GM21529 (cell line): ENCODE results near the gene CAB39.
A peak's percentile ranks its signal among the peaks of the same experiment; 100 is the strongest.

Experiments
- ATAC-seq: cut with Tn5 transposase; IDR thresholded peaks from one replicate; pipeline ENCODE4 v1.9.1; 2021; ENCODE audit not compliant: unreplicated experiment

Gene CAB39

DNA sequence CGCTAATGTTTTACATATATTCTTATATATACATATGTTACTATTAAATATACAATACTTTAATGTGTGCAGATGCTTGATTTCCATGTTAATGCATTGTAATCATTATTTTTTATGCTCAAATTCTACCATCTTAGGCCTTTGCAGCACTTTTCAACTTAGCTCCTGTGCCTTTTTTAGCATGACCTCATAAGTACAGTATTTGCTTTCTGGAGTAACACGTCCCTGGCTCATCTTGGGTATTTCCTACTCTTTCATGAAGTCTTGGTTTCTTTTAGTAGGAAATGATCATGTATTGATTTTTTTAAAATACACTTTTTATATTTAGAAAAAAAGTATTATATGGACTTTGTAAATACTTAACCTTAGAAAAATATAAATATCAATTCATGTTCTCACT is 36.5 kb downstream of the CAB39 start:
- no peak for ATAC-seq

DNA sequence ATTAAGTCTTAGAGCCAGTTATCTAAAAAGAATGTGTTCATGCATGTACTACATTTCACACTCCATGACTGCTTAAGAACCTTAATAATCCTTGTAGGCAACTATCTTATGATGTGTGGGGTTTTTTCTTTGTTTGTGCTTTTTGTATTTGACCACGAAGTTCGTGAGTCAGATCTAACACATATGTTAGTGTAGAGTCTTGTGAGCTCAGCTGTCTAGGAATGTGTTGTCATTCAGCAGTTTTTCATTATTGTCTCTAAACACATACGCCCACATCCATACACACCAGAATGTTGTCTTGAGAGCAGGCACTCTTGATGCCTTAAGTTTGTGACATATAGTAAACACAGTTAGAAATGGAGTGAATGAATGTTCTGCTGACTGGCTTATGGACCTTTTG is 38.4 kb downstream of the CAB39 start:
- ATAC-seq = no peak

DNA sequence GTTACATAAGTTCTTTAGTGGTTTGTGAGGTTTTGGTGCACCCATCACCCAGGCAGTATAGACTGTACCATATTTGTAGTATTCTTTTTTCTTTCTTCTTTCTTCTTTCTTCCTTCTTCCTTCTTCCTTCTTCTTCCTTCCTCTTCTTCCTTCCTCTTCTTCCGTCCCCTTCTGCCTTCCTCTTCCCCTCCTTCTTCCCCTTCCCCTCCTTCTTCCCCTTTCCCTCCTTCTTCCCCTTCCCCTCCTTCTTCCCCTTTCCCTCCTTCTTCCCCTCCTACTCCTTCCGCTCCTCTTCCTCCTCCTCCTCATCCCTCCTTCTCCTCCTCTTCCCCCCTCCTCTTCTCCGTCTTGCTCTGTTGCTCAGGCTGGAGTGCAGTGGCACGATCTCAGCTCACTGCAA is 41.6 kb downstream of the CAB39 start:
- ATAC-seq = no peak

DNA sequence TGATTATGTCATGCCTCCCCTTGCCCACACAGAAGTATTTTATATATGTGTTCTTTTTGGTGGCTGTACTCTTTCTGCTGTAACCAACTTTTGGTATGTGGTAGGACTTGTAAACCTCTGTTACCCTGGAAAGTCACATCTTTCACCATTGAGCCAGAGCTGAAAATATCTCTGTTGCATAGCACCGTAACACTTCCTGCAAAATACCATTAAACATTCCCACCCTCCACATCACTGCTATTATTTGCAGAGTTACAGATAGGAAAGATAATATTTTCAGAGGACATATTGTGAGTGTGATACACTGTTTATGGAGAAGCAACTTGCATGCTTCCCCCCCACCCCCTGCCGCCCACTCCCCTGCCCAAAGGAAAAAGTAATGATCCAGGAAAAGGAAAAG is 44.8 kb downstream of the CAB39 start:
- no peak for ATAC-seq

DNA sequence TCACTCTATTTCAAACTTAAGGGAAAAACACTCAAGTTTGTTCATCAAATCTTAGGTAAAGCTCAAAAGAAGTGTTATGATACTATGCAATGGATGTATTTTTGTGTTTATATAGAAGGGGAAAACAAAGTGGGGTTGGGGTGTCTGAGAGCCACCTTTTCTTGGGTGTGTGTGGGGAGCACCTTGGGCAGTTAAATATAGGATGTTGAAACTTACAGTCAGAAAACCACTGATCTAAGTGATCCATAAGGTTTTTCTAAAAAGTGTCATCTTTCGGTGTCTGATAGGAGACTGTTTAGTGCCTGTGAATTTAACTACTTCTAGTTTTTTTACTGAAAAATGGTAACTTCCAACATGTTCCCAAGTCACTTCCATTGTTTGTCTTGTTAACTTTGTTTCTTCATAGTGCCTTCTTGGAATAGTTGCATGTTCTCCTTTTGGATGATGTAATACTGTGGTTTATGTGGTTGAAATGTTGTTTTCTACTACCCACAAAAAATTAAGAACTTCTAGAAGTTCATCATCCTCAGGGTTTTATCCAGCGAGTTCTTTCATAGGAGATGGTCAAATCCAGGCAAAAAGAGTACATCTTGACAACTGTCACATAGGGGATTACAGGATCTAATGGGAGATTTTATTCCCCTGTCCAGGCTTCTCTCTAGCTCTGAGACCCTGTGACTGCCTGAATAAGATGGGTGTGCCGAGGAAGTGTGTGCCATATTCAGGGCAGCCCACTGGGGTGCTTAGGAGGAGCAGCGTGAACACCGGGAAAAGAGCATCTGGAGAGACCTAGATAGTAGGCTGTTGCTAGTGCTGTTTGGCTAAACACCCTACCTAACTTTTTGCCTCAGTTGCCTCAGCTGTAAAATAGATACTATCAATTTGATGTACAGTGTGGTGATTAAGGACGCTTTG is 46.2 kb downstream of the CAB39 start:
- ATAC-seq = no peak

DNA sequence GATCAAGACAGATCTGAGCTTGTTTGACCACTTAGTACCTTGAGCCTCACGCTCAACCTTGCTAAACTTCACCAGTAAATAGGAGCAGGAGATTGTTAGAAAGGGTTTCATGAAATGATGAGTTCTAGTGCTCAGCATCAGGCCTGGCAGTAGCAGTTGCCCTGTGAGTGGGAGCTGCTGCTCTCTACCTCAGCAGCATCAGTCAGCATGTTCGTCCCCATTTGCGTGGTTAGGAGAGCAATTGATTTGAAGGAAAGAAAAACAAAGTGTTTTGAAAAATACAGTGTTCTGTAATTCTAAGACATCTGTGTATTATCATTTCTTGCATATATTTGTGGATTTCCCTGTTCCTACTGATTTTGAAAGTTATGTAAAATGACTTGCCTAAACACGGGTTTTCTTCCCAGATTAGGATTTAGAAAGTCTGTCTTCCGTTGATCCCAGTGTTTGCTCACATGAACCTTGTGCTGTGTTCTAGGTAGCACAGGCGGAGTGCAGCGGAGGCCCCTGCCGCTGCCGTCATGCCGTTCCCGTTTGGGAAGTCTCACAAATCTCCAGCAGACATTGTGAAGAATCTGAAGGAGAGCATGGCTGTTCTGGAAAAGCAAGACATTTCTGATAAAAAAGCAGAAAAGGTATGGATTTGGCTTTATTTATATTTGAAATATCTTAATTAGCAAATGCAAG is 47.0 kb downstream of the CAB39 start:
- no peak for ATAC-seq

DNA sequence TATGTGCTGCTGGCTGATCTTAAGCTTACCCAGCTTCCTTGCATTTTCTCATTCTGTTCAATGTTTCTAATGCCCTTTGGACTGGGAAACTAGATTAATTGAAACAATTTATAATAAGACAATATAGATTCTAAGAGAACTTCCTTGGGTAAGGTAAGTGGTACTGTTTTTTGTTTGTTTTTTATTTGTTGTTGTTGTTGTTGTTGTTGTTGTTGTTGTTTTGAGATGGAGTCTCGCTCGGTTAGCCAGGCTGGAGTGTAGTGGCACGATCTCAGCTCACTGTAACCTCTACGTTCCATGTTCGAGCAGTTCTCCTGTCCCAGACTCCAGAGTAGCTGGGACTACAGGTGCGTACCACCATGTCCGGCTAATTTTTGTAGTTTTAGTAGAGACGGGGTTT is 49.1 kb downstream of the CAB39 start:
- no peak for ATAC-seq

DNA sequence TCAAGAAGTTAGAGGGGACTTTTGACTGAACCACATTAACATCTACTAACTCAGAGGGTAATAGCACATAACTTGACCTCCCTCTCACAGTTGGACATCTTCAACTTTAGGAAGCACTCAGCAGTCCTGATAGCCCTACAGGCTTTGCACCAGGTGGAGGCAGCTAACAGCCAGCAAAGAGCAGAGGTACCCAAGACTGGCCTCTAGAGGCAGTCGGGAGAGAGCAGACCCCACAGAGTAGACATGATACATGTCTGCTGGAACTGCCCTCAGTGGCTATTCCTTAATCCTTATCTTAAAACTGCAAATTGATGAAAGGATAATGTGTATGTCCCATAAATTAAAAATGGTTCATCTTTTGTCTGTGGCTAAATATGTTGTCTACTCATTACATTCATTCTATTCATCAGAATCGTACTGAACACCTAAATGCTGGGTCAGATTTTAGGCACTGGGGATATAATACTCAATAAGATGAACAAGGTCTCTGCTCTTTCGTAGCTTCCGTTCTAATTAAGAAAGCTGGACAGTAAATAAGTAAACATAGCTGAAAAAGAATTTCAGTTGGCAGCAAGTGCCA is 49.8 kb downstream of the CAB39 start:
- peak; percentile 72 for ATAC-seq

DNA sequence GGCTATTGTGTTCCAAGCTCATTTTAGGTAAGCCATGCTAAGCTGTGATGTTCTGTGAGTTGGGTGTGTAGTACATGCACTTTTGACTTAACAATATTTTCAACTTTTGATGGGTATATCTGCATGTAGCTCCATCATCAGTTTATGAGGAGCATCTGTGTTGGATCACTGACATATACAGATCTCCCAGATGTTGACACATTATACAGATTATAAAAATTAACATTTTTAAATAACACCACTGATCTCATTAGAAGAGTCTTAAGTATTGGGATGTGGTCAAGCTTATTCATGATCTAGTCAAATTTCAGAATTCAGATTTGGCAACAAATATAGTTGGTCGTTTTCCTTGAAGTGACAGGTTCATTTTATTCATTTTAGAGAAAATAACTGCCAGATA is 51.7 kb downstream of the CAB39 start:
- no peak for ATAC-seq

DNA sequence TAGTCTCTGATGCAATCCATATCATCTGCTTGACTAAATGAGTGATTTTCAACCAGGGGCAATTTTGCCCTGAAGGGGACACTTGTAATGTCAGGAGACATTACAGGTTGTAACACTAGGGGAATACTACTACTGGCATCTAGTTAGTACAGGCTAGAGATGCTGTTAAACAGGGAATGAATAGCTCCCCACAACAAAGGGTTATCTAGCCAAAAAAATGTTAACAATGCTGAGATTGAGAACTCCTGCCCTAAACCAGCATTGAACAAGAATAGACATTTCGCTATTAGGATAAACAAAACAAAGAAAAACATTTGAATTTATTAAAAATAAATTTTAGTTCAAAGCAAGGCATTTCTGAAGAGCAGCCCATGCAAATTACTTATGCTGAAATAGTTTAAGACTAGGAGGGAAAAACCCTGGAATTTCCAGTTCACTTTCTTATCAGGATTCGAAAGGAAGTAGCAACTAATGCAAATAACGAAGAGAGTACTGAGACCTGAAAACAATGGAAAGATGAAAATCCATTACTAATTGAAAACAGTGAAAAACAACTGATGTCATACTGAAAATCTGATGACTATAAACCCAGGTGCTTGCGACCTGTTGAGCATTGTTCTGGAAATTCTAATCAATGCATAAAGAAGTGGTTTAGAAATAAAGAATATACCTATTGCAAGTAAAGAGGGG is 53.1 kb downstream of the CAB39 start:
- no peak for ATAC-seq

DNA sequence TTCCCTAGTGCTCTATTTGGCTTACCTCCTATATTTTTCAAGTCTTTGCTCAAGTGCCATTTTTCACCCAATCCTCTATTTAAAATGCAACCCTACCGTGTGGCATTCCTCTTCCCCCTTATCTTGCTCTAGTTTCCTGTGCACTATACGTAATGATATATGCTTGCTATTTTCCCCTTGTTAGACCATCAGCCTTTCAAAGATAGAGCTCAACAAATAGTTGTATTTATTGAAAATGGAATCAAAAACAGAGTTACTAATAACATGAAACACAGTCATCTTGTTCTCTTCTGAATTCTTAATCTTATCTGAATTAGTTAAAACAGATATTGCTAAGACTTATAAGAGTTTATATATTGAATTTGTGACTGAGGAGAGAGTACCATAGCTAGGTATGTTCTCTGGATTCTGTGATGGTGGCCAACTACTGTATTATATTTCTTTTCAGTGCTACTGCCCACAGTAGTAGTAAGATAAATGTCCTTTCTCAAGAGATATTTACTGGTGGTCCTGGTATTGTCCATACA is 55.3 kb downstream of the CAB39 start:
- no peak for ATAC-seq

DNA sequence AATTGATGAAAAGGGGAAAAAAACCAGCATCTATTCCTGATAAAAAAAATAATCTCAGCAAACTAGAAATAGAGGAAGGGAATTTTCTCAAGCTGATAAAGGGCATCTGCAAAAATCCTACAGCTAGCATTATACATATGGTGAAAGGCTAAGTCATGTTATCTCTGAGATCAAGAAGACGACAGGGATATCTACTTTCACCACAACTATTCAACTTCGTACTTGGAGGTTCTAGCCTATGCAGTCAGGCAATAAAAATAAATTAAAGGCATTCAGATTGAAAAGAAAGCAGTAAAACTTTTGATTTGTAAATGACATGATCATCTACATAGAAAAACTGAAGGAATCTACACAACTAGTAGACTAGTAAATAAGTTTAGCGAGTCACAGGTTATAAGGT is 58.2 kb downstream of the CAB39 start:
- ATAC-seq = no peak

DNA sequence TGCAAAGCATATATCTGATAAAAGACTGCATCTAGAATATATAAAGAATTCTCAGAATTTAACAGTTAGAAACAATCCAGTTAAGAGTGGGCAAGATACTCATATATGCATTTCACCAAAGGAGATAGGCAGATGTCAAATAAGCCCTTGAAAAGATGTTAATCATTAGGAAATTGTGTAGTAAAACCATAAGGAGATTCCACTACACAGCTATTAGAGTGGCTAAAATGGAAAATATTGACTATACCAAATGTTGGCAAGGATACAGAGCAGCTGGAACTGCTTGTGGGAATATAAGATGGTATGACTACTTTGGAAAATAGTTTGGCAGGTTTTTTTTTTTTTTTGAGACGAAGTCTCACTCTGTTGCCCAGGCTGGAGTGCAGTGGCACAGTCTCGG is 59.5 kb downstream of the CAB39 start:
- no peak for ATAC-seq

DNA sequence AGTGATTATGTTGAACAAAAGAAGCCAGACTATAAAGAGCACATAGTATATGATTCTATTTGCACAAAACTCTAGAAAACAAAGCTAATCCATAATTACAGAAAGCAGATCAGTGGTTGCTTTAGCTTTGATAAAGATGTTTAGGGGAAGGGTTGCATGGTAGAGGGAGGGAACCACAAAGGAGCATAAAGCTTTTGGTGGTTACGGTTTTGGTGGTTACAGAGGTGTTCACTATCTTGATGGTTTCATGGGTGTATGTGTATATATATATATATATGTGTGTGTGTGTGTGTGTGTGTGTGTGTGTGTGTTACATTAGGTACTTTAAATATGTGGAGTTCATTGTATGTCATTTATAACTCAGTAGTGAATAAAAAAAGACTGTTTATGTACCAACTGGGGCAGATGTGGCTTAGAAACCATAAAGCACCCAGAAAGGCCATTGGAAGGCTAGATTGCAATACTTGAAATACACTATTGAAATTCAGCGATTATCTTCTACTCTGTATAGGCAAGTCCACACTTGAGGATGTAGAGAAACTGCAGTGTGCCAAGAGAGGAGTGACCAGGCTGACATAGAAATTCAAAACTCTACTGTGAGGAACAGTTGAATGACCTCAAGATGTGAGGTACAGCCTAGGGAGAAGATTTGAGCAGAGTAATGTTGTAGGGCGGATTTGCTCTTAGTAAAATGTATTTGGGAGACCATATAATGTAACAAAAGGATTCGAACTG is 60.6 kb downstream of the CAB39 start:
- no peak for ATAC-seq

DNA sequence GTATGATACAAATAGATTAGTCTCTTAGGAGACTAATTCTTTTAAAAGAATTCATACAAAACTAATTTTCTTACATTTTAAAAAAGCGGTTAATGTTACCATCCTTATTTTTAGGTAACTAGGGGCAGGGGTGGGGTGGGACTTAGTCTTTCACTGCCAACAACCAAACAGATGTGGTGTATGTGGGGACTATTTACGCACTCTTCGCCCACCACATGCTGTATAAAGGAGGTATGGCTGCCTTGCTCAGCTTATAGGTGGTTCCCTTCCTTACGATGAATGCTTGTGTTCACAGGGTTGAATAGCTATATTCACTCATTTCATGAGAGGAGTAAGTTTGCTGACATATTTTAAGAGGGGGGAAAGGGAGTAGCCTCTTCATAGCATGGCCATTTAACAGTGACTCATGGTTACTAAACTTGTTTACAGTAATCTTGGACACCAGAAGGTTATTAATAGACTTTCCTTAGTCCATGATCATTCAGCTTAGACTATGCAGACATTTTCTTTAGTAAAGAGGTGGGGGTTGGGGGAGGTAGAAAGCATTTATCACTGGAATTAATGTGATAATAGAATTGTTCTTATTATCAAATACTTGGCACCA is 61.8 kb downstream of the CAB39 start:
- ATAC-seq = no peak

DNA sequence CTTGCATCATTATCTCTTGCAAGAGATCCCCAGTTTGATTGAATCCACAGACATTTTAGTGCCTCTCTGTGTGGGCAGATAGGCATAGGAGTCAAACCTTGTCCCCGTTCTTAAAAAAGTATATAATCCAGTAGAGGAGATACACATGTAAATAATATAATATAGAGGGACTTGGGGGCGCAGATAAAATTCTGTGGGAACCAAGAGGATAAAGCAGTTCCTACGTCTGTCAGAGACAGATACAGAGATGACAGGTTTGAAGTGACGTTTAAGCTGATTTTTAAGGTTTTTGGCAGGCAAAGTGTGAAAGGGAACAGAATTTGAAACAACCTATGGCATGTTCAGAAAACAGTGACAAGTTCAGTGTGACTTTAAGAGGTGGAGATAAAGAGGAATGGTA is 63.1 kb downstream of the CAB39 start:
- no peak for ATAC-seq

DNA sequence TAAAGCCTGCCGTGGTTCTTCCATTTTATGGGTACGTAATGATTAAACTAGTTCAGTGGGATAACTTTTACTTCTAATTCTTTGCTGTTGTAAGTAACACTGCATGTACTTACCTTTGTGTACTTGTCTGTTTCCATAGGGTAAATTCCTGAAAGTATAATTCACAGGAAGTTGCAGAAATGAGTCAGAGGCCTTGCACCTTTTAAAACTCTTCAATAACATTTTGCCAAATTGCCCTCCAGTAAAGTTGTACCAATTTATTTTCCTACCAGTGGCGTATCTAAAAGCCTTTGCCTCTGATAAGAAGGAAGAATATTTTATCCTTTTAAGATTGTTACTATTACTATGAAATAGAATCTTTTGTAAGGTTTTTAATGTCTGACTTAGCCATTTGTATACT is 65.1 kb downstream of the CAB39 start:
- no peak for ATAC-seq

DNA sequence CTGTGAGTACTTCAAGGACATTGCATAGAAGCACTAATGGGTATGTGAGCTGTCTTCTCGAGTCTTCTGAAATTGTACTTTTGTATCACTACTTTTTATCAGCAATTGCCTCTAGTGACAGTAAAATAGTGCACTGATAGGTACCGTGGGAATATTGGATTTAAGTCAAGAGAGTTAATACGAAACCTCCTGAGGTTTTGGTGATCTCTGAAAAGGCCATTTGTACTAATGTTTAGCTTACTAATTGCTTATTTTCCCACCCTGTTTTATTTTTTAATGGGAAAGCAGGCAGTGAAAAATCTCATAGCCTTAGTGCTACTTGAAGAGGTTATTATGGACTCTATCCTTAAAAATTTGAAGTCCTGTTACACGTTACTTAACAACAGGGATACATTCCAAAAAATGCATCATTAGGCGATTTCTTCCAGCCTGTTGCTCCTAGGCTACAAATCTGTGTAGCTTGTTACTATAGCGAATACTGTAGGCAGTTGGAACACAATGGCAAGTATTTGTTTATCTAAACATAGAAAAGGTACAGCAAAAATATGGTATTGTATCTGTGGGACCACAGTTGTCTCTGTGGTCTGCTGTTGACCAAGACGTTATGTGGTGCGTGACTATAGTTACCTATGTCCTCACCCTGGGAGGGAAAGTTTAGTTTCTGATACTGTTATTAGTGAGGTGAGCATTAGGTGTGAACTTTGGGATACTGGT is 65.9 kb downstream of the CAB39 start:
- ATAC-seq = peak; percentile 63

DNA sequence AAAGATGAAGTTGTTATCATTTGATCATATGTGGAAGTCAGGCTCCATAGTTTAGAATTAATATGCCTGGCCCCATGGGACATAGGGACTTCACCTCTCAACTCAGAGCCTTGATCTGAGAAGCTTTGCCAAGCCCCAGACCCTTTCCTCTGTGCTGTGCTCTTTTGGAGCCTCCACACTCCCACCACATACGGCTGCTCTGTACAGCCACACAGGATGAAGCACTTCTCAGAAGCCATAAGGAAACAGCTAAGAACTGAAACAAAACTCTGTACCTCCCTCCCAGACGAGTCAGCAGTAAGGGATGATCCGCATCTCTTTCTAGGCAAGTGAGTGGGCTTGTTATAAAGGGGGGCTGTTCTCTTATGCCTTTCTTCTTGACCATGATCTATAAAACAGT is 66.5 kb downstream of the CAB39 start:
- ATAC-seq = no peak

DNA sequence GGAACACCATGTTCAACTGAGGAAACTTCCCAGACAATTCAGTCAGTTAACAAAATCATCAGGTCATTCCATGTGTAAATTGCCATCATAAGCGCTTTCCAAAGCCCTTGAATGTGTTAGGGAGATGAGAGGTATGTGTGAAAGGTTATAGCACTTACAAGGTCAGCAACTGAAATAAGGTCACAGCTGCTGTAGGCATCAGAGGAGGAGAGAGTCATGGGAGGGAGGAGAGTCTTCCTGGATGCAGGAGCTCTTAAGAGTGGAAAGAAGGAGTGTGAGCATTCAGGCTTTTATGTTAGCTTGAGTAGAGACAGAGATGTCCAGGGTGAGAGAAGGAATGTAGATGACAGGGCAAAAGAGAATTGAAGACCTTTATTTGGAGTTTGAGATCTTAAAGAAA is 67.0 kb downstream of the CAB39 start:
- ATAC-seq = no peak
